C4-2B (cell line): ENCODE data around the gene KCNH8.

ENCODE experiments used
- H3K27ac ChIP-seq: fragments of 450-650 bp; 2 replicates; pipeline ENCODE4 v1.5.1; 2017
- CTCF ChIP-seq: fragments of 450-650 bp; conservative IDR thresholded peaks from 2 replicates; pipeline ENCODE4 v1.5.1; 2017; ENCODE audit warnings: mild to moderate bottlenecking
- ZFX ChIP-seq: fragments of 450-650 bp; IDR thresholded peaks from 2 replicates; pipeline ENCODE4 v1.6.1; 2017

The KCNH8 gene

GRCh38 chr3:19394946-19395345, 246.6 kb downstream of the KCNH8 start:
- no peak overlapping the region for H3K27ac ChIP-seq
- TF ChIP-seq ZFX (no peak), CTCF (peak; percentile 28)

DNA sequence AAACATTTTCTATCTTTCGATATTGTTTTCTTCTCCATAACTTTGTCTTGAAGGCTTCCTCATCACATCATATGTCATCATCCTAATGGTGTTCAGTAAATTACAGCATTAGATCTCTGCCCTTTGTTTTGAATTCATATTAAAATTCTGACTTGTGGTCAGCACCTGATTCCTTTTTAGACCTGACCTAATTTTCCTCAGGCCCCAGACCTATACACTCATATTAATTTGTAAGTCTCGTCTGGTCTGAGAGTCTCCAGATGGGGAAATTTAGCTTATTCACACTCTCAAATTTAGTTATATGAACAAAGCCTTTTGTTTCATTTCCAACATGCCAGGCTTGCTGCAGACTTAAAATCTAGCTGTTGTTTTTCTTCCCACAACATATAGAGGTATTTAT, 248.4 kb downstream of the KCNH8 start:
- no peak overlapping the region for H3K27ac ChIP-seq
- TF ChIP-seq ZFX: no peak

GRCh38 chr3:19399356-19399755, 251.0 kb downstream of the KCNH8 start:
- no peak overlapping the region for H3K27ac ChIP-seq
- TF ChIP-seq CTCF (no peak), ZFX (no peak)

DNA sequence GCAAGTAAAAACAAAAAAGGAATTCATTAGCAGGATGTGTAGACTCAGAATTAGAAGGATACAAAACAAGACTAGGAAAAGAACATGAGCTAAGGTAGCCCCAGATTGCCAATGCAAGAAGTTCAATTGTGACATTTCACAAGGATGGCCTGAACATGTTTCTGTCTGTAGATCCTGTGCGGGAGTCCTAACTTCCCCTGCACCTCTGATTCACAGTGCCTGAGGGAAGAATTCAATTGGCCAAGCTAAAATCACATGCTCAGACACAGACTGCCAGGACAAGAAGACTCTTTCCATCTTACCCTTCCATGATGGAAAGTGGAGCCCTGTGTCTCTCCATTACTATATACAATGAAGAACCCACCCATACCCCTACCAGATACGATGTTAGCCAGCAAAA, 251.5 kb downstream of the KCNH8 start:
- H3K27ac ChIP-seq: no peak overlapping the region
- TF ChIP-seq CTCF (no peak), ZFX (no peak)

DNA sequence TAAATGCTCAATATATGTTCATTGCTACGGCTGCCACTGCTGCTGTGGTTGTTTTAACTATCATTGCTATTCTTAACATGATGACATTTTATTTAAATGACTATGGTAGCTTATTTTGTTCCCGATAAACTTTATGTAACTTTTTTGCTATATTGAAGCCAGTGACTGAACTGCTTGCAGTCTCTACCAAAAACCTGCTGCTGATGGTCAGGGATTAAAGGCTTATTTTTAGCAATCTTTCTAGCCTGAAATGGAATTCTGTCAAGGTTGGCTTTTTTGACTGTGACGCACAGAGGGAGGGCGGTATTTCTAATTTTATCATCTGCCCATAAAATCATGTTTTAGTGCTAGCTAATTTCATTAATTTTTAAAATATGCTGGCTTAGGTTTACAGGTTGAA, 271.8 kb downstream of the KCNH8 start:
- no peak overlapping the region for H3K27ac ChIP-seq
- no peak for TF ChIP-seq ZFX

DNA sequence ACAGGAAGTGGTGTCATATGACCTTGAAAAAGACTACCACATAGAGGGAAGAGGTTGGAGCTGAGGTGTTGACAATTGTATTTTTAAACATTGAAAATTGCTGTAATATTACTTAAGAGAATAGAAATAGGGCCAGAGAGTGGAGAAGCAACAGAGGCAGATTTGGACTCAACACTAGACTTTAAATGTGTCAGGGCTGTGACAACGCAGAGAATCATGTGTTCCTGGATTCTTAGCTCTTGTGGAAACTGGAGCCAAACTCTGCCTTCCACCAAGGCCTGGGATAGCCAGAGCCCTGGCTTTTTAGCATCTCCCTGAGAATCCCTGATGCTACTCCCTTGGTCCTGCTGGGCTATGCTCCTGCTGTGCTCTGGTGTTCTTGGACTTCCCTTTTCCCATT, 277.5 kb downstream of the KCNH8 start:
- no peak overlapping the region for H3K27ac ChIP-seq
- no peak for TF ChIP-seq ZFX
- no peak for TF ChIP-seq CTCF

DNA sequence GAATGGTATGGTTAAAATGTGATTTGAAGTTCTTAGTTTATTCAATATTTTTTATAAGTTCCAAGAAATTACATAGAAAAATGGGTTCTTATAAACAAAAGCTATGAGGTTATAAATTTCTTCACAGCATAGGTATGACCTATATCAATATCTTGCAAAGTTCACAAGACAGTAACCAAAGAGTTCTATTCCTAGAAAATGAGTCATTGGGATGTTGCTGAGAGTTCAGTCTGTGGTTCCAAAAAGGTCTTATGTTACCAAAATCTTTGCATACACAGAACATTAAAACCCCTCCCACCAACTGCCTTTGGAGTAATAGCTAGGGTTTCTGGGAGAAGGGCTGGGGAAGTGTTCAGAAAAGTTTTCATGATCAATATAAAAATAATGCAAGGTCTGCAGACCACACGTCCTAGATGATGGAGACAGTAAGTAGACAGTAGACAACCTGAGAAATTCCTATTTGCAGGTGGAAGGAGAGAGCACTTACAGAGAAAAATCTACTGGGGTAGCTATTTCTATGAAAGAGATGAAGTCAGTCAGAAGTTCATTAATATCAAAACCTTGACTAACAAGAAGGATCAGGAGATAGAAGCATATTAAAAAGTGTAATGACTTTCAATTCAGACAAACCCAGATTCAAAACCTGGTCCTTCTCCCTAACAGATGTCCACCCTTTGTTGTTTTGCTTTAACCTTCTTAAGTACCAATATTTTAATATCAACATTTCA, 279.3 kb downstream of the KCNH8 start:
- TF ChIP-seq ZFX (no peak), CTCF (no peak)
- H3K27ac ChIP-seq: no peak overlapping the region

GRCh38 chr3:19428729-19429128, 280.4 kb downstream of the KCNH8 start:
- no peak for TF ChIP-seq ZFX
- TF ChIP-seq CTCF: no peak
- no peak overlapping the region for H3K27ac ChIP-seq
